HG03439 (cell line): ENCODE measurements around the gene RPL18.

Experiments used
- ATAC-seq: cut with Tn5 transposase; IDR thresholded peaks from one replicate; pipeline ENCODE4 v1.9.1; 2021; ENCODE audit warnings: mild to moderate bottlenecking, moderate library complexity; ENCODE audit not compliant: unreplicated experiment

The RPL18 gene

DNA sequence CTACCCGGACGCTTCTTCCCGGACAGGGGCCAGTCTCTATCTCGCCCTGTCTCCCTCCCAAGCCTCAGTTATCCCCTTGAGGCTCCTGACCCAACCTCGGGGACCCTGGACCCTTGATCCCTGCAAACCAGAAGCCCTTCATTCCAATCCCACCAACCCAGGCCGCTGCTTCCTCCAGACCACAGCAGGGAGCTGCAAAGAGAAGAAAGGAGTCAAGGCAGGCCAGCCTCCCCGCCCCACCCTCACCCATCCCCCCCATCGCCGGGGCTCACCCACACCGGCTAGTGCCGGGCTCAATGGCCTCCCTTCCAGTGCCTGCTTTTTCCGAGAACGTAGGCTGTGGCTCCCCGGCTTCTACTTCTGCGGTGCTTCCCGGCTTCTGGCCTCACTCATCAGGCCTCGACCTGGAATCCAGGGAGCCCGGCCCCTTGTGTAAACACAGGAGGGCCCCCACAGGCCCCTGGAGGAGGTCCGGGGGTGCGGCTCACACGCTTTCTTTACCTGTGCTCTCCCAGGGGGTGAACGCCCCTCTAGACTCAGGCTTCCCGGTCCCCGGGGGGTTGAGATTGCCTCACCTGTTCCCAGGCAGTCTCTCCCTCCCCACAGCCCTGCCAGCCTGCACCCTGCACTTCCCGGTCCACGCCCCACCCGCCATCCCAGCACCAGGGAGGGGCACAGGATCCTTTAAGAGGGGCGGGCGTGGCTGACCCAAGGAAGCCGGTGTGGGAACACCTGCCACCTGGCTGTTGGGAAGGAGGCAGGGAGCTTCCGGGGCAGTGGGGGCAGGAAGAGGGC is 4.3 kb downstream of the RPL18 start, which contains the start of gene FAM83E:
FAM83E (minus strand) TSS at position 641 of the 795 bp plus-strand sequence. CDS start 1,704 bp downstream, outside the sequence.
- ATAC-seq = no peak

DNA sequence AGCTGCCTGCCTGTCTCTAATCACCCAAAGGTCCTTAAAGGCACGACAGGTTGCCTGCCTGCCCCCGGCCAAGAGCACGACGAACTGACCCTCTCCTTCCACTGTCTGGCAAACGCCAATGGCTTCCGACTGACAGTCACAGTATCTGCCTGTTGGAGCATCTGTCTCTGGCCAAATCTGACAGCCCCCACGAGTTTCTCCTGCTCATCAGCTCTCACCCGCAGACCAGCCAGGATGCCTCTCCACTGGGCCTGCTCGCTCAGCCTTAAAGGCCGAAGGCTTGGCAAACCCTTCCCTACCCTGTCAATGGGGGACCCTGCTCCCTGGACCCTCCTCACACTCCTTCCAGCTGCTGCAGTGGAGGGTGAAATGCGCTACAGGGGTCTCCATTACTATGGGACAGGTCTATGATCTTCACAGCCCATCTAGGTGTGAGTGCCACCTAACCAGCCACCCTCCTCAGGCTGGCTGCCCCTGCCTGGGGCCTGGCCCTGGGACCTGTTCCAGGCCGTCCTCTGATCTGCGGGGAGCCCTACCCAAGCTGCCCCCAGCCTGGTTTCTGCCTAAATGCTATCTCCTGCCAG is 5.0 kb downstream of the RPL18 start:
- ATAC-seq = no peak

DNA sequence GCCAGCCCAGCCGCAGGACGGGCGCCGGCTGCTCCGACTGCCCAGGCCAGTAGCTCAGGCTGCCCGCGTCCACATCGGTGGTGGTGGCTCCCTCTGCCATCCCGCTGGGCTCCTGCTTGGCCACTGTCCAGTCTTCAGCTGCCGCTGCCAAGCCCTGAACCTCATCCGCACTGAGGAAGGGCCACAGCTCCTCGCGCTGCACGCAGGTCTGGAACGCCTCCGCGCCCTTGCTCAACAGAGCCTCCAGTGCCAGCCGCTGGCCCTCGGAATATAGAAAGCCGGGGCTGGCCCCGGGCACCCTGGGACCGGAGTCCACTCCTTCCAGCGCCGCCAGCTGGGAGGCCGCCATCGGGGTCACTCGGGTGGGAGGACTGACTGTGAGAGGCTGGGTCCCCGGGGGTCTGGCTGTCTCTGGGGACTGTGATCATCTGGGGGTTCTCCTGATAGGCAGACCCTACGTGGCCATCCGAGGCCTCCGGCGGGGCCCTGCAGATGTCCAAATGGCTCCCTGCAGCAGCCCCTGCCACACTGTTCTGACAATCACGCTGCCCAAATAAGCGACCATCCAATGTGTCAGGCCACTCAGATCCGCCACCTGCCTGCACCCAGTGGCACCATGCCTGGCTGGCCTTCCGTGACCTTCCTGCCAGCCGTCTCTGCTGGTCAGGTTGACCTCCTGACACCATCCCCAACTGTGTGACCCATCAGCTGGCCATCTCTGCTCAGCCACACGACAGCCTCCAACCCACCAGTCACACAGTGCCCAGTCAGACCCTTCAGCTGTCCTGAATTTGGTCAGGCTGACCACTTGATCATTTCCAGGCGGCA is 5.7 kb downstream of the RPL18 start:
- no peak for ATAC-seq

DNA sequence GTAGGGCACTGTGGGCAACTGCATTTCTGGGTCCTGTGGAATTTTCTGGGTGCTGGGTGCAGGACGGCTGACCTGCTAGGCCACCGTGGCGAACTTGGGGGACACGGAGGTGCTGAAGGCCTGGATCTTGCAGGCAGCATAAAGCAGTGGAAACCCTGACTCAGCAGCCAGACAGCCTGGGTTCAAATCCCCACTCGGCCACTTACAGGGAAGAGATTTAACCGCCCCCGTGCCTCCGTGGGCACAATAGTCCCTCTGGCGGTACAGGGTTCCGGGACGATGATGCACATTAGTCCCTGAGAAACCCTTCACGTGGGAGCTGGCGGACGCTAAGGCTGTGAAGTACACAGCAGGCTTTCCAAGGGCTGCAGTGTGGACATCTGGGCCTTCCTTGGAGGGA is 7.1 kb downstream of the RPL18 start:
- ATAC-seq = no peak

DNA sequence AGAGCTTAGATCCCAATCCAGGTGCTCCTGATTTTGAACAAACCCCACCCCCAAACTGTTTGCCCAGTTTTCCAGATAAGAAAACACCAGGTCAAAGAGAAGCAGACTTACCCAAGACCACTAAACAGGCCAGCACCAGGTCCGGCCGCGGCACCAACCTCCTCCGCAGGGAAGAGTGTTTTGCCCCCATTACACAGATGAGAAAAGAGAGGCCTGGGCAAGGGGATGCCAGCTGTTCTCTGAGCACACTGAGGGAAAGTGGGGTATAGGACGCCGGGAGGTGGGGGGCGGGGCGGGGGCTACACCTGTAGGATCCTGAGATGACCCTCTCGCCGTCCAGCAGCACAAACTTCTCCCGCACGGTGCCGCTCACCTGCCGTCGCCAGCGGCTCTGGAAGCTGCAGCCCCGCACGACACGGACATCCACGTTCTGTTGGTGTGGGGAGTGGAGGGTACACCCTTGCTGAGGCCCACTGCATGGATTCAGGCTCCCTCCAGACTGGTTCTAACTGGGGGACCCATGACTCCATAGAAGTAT is 9.3 kb downstream of the RPL18 start:
- no peak for ATAC-seq

DNA sequence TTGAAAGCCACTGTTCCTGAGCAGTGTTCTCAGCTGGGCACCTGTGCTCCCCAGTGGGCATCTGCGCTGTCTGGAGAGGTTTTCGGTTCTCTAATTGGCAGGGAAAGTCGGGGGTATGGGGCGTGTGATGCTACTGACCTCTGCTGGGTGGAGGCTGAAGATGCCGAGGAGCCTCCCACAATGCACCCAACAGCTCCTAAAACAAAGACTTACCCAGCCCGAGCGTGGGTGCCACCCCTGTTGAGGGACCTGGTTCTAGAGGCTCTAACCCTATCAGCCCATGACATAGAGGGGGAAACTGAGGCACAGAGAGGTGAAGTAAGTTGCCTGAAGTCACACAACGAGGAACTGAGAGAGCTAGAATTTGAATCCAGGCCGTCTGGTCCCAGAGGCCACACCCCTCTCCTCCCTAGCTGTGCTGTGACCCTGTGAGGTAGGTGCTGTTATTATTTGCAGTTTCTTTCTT is 10.1 kb downstream of the RPL18 start:
- ATAC-seq = no peak

DNA sequence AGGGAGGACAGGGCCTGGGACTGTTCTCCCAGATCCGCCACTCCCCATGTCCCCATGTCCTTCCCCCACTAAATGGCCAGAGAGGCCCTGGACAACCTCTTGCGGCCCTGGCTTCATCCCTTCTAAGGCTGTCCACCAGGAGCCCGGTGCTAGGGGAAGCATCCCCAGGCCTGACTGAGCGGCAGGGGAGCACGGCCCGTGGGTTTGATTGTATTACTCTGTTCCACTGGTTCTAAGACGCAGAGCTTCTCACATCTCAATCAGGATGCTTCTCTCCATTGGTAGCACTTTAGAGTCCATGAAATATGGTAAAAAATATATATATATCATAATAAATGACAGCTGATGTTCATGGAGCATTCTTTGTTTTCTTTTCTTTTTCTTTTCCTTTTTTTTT is 11.6 kb downstream of the RPL18 start:
- no peak for ATAC-seq

DNA sequence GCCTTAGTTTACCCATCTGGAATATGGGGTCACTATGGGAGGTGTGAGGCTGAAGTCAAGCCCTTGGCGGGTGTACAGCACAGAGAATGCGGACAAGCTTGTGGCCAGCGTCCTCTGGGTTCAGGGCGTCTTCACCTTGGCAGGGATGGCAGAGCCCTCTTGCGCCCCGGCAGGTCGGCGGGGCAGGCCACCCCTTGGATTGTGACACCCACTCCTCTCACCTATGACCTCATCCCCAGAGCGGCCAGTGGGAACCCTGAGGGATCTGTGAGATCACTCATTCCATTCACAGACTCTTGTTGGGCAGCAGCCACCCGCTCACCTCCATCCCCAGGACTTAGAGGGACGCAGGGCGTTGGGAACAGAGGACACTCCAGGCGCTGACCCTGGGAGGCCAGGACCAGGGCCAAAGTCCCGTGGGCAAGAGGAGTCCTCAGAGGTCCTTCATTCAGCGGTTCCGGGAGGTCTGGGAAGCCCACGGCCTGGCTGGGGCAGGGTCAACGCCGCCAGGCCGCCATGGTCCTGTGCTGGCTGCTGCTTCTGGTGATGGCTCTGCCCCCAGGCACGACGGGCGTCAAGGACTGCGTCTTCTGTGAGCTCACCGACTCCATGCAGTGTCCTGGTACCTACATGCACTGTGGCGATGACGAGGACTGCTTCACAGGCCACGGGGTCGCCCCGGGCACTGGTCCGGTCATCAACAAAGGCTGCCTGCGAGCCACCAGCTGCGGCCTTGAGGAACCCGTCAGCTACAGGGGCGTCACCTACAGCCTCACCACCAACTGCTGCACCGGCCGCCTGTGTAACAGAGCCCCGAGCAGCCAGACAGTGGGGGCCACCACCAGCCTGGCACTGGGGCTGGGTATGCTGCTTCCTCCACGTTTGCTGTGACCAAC is 12.3 kb downstream of the RPL18 start, which contains the start of gene SPACA4:
SPACA4 (plus strand) TSS at position 280 of the 896 bp plus-strand sequence; CDS start at position 517, 237 bp downstream.
- ATAC-seq = no peak

DNA sequence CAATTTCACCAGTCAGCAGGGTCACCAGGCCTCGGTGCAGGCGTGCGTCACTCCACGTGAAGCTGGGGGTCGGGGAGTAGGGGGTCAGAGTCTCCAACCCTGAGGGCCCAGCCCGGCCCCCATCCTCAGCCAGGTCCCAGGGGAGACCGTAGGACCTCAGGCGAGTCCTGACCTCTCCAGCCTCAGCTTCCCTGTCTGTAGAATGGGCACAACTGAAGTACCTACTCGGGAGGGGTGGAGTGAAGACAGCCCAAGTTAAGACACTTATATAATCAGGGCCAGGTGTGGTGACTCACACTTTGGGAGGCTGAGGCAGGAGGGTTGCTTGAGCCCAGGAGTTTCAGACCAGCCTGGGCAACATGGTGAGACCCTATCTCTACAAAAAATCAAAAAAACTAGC is 15.1 kb downstream of the RPL18 start:
- ATAC-seq = no peak

DNA sequence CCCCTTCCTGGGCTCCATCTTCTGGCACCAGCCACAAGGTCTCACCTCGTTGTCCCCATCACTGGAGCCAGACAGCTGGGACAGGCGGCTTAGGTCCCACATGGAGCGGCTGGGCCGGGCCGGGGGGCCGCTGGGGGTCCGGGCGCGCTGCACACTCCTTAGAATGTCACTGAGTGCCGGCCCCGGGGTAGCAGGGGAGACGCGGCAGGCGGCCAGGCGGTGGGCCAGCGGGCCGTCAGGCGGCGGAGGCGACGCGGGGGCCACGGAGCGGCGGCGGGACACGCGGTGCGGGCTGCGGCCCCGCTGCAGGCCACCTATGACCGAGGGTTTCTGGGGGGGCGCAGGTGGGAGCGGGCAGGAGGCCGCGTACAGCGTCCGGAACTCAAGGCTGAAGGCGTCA is 15.5 kb downstream of the RPL18 start:
- ATAC-seq = no peak

DNA sequence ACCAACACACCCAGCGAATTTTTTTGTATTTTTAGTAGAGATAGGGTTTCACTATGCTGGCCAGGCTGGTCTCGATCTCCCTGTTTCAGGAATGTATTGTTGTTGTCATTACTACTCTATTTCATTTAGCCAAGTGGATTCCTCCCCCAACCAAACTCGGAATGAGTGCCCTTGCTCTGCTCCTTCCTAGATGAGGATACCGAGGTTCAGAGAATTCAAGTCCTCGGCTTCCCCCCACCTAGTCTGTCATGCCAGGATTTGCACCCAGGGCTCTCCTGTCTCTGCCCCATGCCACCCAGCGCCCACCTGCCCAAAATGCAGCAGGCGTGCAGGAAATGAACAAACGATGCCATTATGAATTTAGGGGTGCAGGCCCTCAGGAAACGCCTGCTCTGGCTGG is 16.0 kb downstream of the RPL18 start:
- no peak for ATAC-seq

DNA sequence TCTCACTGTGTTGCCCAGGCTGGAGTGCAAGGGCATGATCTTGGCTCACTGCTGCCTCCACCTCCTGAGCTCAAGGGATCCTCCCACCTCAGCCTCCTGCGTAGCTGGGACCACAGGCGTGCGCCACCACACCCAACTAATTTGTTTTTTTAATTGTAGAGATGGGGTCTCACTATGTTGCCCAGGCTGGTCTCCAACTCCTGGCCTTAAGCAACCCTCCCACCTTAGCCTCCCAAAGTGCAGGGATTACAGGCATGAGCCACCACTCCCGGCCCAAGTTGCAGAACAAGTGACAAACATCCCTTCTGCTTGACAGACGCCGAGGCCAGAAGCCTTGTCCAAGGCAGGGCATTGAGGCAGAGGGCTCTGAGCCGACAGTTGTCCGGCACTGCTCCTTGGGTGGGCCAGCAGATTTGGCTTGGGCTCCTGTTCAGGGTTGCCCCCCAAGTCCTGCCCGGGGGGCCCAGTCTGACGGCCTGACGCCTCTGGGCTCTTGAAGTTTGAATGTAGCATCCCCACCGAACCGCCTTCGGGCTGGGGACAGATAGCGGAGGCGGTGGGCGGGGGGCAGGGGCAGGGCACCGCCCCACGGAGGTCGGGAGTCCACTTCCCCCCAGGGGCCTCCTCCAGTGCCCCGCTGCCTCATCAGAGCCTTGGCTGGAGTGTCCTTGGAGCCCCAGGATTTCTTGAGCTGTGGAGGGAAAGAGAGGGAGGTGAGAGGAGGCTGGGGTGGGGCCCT is 18.1 kb downstream of the RPL18 start:
- ATAC-seq = no peak

DNA sequence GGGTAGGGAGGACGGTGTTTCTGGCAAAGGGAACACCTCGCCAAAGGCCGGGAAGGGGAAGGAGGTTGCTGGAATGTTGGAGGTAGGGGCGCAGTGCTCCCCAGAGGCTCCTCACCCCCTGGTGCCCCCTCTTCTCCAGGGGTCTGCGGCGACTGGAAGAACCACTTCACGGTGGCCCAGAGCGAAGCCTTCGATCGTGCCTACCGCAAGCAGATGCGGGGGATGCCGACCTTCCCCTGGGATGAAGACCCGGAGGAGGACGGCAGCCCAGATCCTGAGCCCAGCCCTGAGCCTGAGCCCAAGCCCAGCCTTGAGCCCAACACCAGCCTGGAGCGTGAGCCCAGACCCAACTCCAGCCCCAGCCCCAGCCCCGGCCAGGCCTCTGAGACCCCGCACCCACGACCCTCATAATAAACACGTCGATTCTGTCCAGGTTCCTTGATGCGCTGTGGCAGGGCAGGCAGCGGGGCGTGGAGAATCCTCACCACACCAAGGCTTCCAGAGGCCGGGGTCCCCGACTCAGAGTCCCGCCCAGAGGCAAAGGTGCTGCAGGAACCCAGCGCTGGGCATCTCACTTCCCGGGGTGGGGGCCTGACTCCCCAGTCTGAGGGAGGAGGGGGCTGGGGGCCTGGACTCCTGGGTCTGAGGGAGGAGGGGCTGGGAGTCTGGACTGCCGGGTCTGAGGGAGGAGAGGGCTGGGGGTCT is 19.8 kb downstream of the RPL18 start:
- ATAC-seq = no peak

DNA sequence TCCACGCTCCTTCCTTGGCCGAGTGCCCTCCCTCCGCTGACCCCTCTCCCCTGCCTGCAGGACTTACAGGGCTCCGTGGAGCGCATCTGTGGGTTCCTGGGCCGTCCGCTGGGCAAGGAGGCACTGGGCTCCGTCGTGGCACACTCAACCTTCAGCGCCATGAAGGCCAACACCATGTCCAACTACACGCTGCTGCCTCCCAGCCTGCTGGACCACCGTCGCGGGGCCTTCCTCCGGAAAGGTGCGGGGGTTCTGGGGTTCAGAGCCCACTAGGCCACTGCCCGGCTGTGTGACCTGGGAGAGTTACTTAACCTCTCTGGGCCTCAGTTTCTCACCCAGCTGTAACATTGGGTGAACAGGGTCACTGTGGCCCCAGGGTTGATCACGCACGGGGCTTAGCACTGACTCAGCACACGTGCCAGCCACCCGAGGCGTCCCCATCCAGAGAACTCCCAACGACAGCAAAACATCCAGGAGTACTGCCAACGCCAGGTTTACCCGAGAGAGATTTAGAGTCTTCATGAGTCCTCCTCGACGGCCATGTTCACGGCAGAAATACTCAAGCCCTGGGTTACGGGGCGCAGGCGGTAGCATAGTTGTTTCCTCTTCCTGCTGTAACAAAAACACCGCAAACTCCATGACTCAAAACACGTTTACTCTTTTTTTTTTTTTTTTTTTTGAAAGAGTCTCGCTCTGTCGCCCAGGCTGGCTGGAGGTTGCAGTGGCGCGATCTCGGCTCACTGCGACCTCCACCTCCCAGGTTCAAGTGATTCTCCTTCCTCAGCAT is 22.1 kb downstream of the RPL18 start:
- no peak for ATAC-seq

DNA sequence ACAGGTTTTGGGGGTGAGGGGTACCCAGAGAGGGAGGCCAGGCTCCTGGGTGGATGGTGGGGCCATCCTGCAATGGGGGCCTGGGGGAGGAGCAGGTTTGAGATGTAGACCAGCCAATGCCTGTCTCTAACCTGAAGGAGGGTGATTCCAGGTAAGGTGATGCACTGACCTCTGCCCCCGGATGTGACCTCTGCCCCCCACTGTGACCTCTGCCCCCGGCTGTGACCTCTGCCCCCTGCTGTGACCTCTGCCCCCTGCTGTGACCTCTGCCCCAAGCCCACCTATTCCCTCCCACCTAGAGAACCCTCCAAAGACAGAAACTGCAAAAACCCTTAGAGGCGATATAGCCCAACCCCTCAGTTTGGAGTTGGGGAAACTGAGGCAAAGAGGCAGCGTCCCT is 22.7 kb downstream of the RPL18 start:
- ATAC-seq = no peak

DNA sequence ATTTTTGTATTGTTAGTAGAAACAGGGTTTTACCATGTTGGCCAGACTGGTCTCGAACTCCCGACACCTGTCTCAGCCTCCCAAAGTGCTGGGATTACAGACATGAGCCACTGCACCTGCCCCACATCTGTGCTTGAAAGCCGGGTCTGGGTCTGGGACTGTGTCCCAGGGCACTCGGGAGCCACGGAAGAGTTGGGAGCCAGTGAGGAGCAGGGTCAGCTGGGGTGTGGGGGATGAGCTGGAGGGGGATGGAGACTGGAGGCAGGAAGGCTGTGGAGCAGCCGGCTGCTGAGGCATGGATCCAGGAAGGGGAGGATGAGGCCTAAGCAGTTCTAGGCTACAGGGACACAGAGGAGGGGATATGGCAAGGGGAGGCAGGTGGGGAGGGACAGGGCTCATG is 23.1 kb downstream of the RPL18 start:
- no peak for ATAC-seq

DNA sequence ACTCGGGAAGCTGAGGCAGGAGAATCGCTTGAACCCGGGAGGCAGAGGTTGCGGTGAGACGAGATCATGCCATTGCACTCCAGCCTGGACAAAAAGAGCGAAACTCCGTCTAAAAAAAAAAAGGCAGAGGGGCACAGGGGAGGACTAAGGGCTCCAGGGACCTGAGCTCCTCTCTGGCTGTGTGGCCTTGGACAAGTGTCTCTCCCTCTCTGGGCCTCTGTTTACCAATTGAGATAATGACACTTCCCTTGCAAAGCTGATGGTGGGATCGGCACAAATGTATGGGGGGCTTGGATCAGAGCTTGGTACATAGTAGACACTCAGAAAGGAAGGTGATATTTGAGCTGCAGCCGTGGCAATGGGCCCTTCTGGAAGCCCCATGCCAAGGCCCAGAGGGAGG is 23.8 kb downstream of the RPL18 start:
- ATAC-seq = no peak

DNA sequence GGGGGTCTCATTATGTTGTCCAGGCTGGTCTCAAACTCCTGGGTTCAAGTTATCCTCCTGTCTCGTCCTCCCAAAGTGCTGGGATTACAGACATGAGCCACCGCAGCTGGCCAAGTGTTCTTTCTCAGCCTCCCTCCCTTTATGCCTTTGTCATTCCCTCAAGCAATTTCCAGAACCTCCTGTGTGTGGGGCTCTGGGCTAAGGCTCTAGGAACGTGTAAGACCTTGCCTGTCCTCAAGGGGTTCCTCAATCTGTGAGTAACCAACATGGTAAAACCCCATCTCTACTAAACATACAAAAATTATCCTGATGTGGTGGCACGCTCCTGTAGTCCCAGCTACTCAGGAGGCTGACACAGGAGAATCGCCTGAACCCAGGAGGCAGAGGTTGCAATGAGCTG is 28.0 kb downstream of the RPL18 start:
- ATAC-seq = no peak
